Measurements from ENCODE around the gene GNAT1. TPM values are rescaled to one million over a fixed set of nuclear protein-coding genes. Genes with fewer than 3 reads are reported as not detected.
"Not testable (repeated sequence)": the region's sequence is repeated elsewhere in the genome, so short reads cannot be mapped to it uniquely, and the experiment has no call there.

The GNAT1 gene
- total RNA-seq, 2 donors from 2014 or later, result 0.54 TPM; not detected in 1

- ATAC-seq (ENCODE audit: insufficient number of reproducible peaks, low FRiP score, low read depth), result no peak
These were observed 50.4 kb downstream of the GNAT1 start for GRCh38 chr3:50241713-50242380.

DNA sequence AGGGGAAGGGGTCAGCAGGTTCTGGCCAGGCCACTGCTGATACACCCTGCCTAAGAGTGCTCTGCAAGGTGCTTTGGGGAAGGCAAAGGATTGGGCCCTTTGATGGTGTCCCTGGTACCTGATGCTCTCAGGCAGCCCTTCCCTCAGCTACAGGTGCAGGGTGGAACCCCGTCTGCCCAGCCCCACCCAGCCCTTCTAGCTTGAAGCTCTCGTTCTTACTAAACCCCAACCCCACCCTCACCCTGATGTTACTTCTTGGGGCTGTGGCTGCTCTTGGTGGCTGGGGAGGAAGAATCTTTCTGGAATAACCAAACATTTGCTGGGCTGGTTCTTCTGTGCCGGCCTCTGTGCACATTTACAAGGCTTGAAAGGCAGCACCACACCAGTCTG, 51.0 kb downstream of the GNAT1 start:
- peak overlapping the region; percentile 33 to 89 for H3K27ac ChIP-seq
- H3K9me3 ChIP-seq, result no peaks in the 10 kb centered on the region
- no peaks in the 10 kb centered on the region for H3K27me3 ChIP-seq (replicated peaks; ENCODE audit: insufficient read depth)
- peaks cover under 1% of the 10 kb centered on the region for H3K36me3 ChIP-seq
- TF ChIP-seq CTCF (IDR thresholded peaks at IDR 0.05), result no peak
- ATAC-seq (ENCODE audit: insufficient number of reproducible peaks, low FRiP score, low read depth), result no peak
- H3K4me3 ChIP-seq, result peak overlapping the region; percentile 44
- peaks cover 78 to 93% of the 10 kb centered on the region in 2 donors for H3K4me1 ChIP-seq (ENCODE audit: control insufficient read depth in 1 of 2, low read depth in 2 of 2)
- no peak for DNase-seq (ENCODE audit: low spot score)

More at GRCh38 chr3:50241713-50242380, 50.4 kb downstream of the GNAT1 start:
- H3K27ac ChIP-seq, result peak overlapping the region; percentile 33 to 89
- peaks cover 73 to 88% of the 10 kb centered on the region in 2 donors for H3K4me1 ChIP-seq (ENCODE audit: control insufficient read depth in 1 of 2, low read depth in 2 of 2)
- no peak for TF ChIP-seq CTCF (IDR thresholded peaks at IDR 0.05)
- no peaks in the 10 kb centered on the region for H3K9me3 ChIP-seq
- H3K36me3 ChIP-seq, result no peaks in the 10 kb centered on the region
- H3K4me3 ChIP-seq, result peak overlapping the region; percentile 44
- H3K27me3 ChIP-seq (replicated peaks; ENCODE audit: insufficient read depth), result no peaks in the 10 kb centered on the region
- no peak for DNase-seq (ENCODE audit: low spot score)

DNA sequence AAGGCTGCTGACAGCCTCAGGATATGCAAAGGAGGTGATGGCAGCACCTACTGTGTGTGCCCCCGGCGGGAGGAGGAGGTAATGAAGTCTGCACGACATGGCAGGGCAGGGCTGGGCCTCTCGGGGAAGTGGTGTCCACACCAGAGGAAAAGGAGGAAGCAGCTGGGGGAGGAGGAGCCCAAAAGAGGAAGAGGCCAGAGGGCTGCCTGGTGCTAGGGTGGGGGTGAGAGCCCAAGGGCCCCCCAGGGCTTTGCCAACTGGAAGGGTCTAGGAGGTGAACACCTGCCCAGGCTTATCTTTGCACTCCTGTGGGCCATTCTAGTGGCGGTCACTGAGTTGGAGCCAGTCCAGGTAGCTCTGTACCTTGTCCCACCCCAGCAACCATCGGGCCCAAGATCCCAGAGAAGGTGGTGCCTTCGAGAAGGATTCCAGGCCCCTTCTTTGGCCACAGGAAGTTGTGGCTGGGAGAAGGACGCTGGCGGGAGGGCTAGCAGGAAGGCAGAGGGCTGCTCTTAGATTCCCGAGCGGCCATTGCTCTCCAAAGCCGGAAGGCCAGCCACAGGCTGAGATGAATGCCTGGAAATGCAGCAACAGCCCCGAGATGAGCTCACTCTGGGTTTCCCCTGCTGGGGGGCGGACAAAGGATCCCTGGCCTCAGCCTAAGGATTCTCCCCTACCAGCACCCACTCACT, 51.6 kb downstream of the GNAT1 start:
- no peak for TF ChIP-seq CTCF (IDR thresholded peaks at IDR 0.05)
- ATAC-seq (ENCODE audit: insufficient number of reproducible peaks, low FRiP score, low read depth) (no peak), DNase-seq (ENCODE audit: low spot score) (no peak)
- H3K4me3 ChIP-seq, result peak overlapping the region; percentile 44
- peaks cover 2% of the 10 kb centered on the region for H3K36me3 ChIP-seq
- H3K9me3 ChIP-seq, result no peaks in the 10 kb centered on the region
- H3K4me1 ChIP-seq (ENCODE audit: control insufficient read depth in 1 of 2, low read depth in 2 of 2), result peaks cover 85 to 99% of the 10 kb centered on the region in 2 donors
- H3K27ac ChIP-seq, result peak overlapping the region; percentile 33 to 89
- H3K27me3 ChIP-seq (replicated peaks; ENCODE audit: insufficient read depth), result no peaks in the 10 kb centered on the region

GRCh38 chr3:50243543-50243895, 52.1 kb downstream of the GNAT1 start:
- ATAC-seq (ENCODE audit: insufficient number of reproducible peaks, low FRiP score, low read depth) (no peak), DNase-seq (ENCODE audit: low spot score) (no peak)
- H3K4me1 ChIP-seq (ENCODE audit: control insufficient read depth in 1 of 2, low read depth in 2 of 2), result peaks cover 90 to 100% of the 10 kb centered on the region in 2 donors
- no peaks in the 10 kb centered on the region for H3K9me3 ChIP-seq
- TF ChIP-seq CTCF (IDR thresholded peaks at IDR 0.05), result no peak
- peaks cover 2% of the 10 kb centered on the region for H3K36me3 ChIP-seq
- peak overlapping the region; percentile 33 to 89 for H3K27ac ChIP-seq
- H3K27me3 ChIP-seq (replicated peaks; ENCODE audit: insufficient read depth), result no peaks in the 10 kb centered on the region
- peak overlapping the region; percentile 44 for H3K4me3 ChIP-seq

- DNase-seq (ENCODE audit: low spot score); H3K4me3 ChIP-seq; ATAC-seq (ENCODE audit: insufficient number of reproducible peaks, low FRiP score, low read depth); H3K36me3 ChIP-seq; H3K27me3 ChIP-seq (replicated peaks; ENCODE audit: insufficient read depth); H3K9me3 ChIP-seq: not testable (repeated sequence)
- Histone ChIP-seq H3K27ac (peak overlapping the region in 1 of 2 donors; percentile 89), H3K4me1 (ENCODE audit: control insufficient read depth in 1 of 2, low read depth in 2 of 2) (peaks cover 93 to 100% of the 10 kb centered on the region in 2 donors)
These were observed 53.4 kb downstream of the GNAT1 start for GRCh38 chr3:50244813-50245212.
